Loucy (cell line): ENCODE data around the gene TMTC1.

Experiments
- CTCF ChIP-seq: fragments of 200-600 bp; sonication (generic); conservative IDR thresholded peaks from 2 replicates; pipeline ENCODE4 v1.5.1; 2014; ENCODE audit warnings: mild to moderate bottlenecking, antibody characterized with exemption, low read length
- EZH2phosphoT487 ChIP-seq: fragments of 200-600 bp; IDR thresholded peaks from 2 replicates; pipeline ENCODE4 v1.6.1; 2018; ENCODE audit warnings: antibody characterized with exemption, mild to moderate bottlenecking, moderate library complexity, borderline replicate concordance

GRCh38 chr12:29750928-29751220, 32.9 kb downstream of the TMTC1 start:
- TF ChIP-seq CTCF (no peak), EZH2phosphoT487 (no peak)
